Tibial nerve (tissue), 4 donors: ENCODE data around the gene ZBTB37. TPM values are rescaled to one million over a fixed set of nuclear protein-coding genes. Genes with fewer than 3 reads are reported as not detected.

Source experiments
- DNase-seq, 2 donors: peaks; one replicate each; pipeline ENCODE4 v3.0.0-alpha.2; 2019; ENCODE audit warnings: low spot score in 2 of 2
- H3K27ac ChIP-seq, 4 donors: fragments of 200-600 bp; sonication (generic) in 3 of 4; one replicate each; pipeline ENCODE4 v1.5.1; 2017 to 2019; ENCODE audit warnings: mild to moderate bottlenecking in 1 of 4
- H3K27me3 ChIP-seq, 2 donors: fragments of 200-600 bp; sonication (generic) in 1 of 2; one replicate each; pipeline versions ENCODE4 v1.5.1 to v1.6.0; 2017 to 2019
- H3K36me3 ChIP-seq, 3 donors: fragments of 200-600 bp; sonication (generic); one replicate each; pipeline ENCODE4 v1.5.1; 2018 to 2019
- H3K4me1 ChIP-seq, 4 donors: fragments of 200-600 bp; sonication (generic) in 3 of 4; one replicate each; pipeline ENCODE4 v1.5.1; 2017 to 2019
- H3K4me3 ChIP-seq, 4 donors: fragments of 200-600 bp; sonication (generic) in 3 of 4; one replicate each; pipeline ENCODE4 v1.5.1; 2017 to 2019; ENCODE audit warnings: mild to moderate bottlenecking in 1 of 4, moderate library complexity in 1 of 4
- H3K9me3 ChIP-seq, 4 donors: fragments of 200-600 bp; sonication (generic) in 3 of 4; one replicate each; pipeline ENCODE4 v1.5.1; 2017 to 2019
- CTCF ChIP-seq, 5 experiments: fragments of 200-600 bp in 3 of 5; fragments of 450-650 bp in 2 of 5; sonication (generic) in 3 of 5; IDR thresholded peaks; one replicate each; pipeline ENCODE4 v1.5.1; 2016 to 2019; ENCODE audit warnings: antibody characterized with exemption in 5 of 5, mild to moderate bottlenecking in 3 of 5, moderate library complexity in 2 of 5
- EP300 ChIP-seq, 2 donors: sonication (generic); formaldehyde crosslinking; IDR thresholded peaks; one replicate each; pipeline ENCODE4 v1.6.1; 2017; ENCODE audit warnings: antibody characterized with exemption in 2 of 2, mild to moderate bottlenecking in 1 of 2
- POLR2A ChIP-seq, 2 donors: fragments of 450-650 bp; IDR thresholded peaks; one replicate each; pipeline ENCODE4 v1.6.1; 2017; ENCODE audit warnings: antibody characterized with exemption in 2 of 2, mild to moderate bottlenecking in 2 of 2, moderate library complexity in 2 of 2
- WGBS, 2 donors: methylation state at CpG; one replicate each; pipeline ENCODE4 v1.1.5; 2018; 5-methylcytosine and 5-hydroxymethylcytosine counted together
- total RNA-seq, 4 donors: library from RNA; depleted of rRNA; stranded (reverse); fragments of >200 nt; gene quantifications; one replicate each; pipeline ENCODE4 v1.1.0, GENCODE V29; 2016

The ZBTB37 gene
- total RNA-seq, 4 donors from 2014 or later: 11.7 to 17.0 (median 13.7) TPM

GRCh38 chr1:173862769-173863223 is 5.4 kb upstream of the ZBTB37 start:
- WGBS, 2 donors: 63 to 70% methylated on average over 8 of the region's 8 CpGs
- no peak overlapping the region for H3K4me3 ChIP-seq
- H3K9me3 ChIP-seq: no peaks in the 10 kb centered on the region
- H3K36me3 ChIP-seq: peaks cover 0 to 83% (median 25%) of the 10 kb centered on the region in 3 donors
- H3K27me3 ChIP-seq: no peaks in the 10 kb centered on the region
- DNase-seq: no peak
- peaks cover 0 to 28% (median 19%) of the 10 kb centered on the region in 4 donors for H3K4me1 ChIP-seq
- TF ChIP-seq POLR2A (IDR thresholded peaks at IDR 0.05) (no peak), EP300 (IDR thresholded peaks at IDR 0.05) (no peak), CTCF (IDR thresholded peaks at IDR 0.05) (no peak)
- peak overlapping the region in 1 of 4 donors; percentile 2 for H3K27ac ChIP-seq

DNA sequence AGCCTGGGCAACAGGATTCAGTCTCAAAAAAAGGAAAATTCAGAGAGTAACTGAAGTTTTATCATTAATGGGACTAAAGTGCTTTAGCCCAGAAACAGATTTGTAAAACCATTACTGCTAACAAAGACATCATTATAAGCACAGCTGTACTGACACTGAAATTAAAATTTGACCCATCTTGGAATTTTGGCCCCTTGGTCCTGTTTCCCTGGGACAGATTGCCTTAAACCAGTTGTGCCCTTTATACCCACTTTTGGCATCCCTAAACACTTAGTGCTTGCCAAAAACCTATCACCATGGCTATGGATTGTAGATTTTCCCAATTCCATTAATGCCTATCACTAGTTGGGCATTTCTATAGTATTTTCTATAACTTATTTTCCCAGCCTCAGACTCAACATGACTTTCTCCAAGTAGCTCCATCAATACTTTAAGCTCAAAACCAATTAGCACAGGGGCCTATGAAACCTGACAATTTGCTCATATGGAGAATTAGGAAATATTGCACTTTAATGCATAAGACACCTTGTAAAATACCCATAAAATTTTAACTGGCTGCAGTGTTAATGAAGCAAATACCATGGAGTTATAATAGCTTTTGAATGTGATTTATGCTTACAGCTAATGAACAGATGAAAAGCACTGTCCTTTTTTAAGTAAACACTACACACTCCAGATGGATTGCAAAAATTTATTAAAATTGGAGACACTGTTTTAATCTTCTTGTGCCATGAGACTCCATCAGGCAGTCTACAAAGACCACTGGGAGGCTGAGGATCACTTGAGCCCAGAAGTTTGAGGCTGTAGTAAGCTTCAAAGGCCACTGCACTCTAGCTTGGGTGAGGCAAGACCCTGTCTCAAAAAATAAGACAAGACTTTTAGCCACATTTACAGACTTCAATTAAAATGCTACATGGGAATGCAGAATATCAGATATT is 4.7 kb upstream of the ZBTB37 start:
- no peaks in the 10 kb centered on the region for H3K27me3 ChIP-seq
- H3K4me1 ChIP-seq: peaks cover 0 to 28% (median 19%) of the 10 kb centered on the region in 4 donors
- no peaks in the 10 kb centered on the region for H3K9me3 ChIP-seq
- no peak for DNase-seq
- peak overlapping the region in 1 of 4 donors; percentile 2 for H3K27ac ChIP-seq
- no peak overlapping the region for H3K4me3 ChIP-seq
- H3K36me3 ChIP-seq: peaks cover 0 to 78% (median 23%) of the 10 kb centered on the region in 3 donors
- TF ChIP-seq CTCF (IDR thresholded peaks at IDR 0.05) (no peak), EP300 (IDR thresholded peaks at IDR 0.05) (no peak), POLR2A (IDR thresholded peaks at IDR 0.05) (no peak)

GRCh38 chr1:173864179-173864867 is 3.9 kb upstream of the ZBTB37 start:
- 83 to 85% methylated on average over 5 of the region's 5 CpGs for WGBS, 2 donors
- no peak overlapping the region for H3K27ac ChIP-seq
- H3K9me3 ChIP-seq: no peaks in the 10 kb centered on the region
- peaks cover 0 to 34% (median 19%) of the 10 kb centered on the region in 4 donors for H3K4me1 ChIP-seq
- no peak for TF ChIP-seq CTCF (IDR thresholded peaks at IDR 0.05)
- no peak for TF ChIP-seq EP300 (IDR thresholded peaks at IDR 0.05)
- TF ChIP-seq POLR2A (IDR thresholded peaks at IDR 0.05): no peak
- no peaks in the 10 kb centered on the region for H3K27me3 ChIP-seq
- DNase-seq: no peak
- H3K4me3 ChIP-seq: no peak overlapping the region
- peaks cover 0 to 70% (median 17%) of the 10 kb centered on the region in 3 donors for H3K36me3 ChIP-seq

- no peak for DNase-seq
- Histone ChIP-seq H3K4me3 (peak overlapping the region in 1 of 4 donors; percentile 66), H3K36me3 (peaks cover 0 to 65% (median 17%) of the 10 kb centered on the region in 3 donors), H3K4me1 (peaks cover 0 to 42% (median 19%) of the 10 kb centered on the region in 4 donors), H3K27me3 (no peaks in the 10 kb centered on the region), H3K27ac (peak overlapping the region in 2 of 4 donors; percentile 94 to 95), H3K9me3 (no peaks in the 10 kb centered on the region)
- TF ChIP-seq POLR2A (IDR thresholded peaks at IDR 0.05) (no peak), CTCF (IDR thresholded peaks at IDR 0.05) (no peak)
- WGBS, 2 donors: 37 to 49% methylated on average over 4 of the region's 4 CpGs
These were observed 2.6 kb upstream of the ZBTB37 start for GRCh38 chr1:173865468-173866164.
